ENCODE data around the gene SPDYC. TPM values are rescaled to one million over a fixed set of nuclear protein-coding genes. Genes with fewer than 3 reads are reported as not detected.
A peak's percentile ranks its signal among the peaks of the same experiment; 100 is the strongest.

SPDYC gene
- polyA plus RNA-seq, 1 donor: not detected

DNA sequence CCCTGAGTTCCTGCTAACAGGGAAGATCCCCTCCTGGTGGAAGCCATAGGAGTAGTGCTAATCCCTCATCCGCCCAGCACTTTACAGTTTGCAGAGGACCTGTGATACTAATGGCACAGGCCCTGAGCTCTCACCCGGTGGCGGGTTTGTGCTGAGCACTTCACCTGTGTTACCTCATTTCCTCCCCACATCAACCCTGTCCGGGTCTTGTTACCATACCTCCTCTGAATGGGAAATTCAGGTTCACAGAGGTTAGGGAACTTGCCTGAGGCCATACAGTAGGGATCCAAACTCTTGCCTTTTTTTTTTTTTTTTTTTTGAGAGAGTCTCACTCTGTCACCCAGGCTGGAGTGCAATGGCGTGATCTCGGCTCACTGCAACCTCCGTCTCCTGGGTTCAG is 36.9 kb downstream of the SPDYC start:
- Histone ChIP-seq H3K27me3 (ENCODE audit: control insufficient read depth, insufficient read depth, low read length) (no peaks in the 10 kb centered on the region), H3K4me3 (ENCODE audit: low read length) (no peak overlapping the region), H3K36me3 (ENCODE audit: control insufficient read depth, insufficient read depth, low read length) (peaks cover 74% of the 10 kb centered on the region), H3K27ac (ENCODE audit: low read length) (no peak overlapping the region), H3K4me1 (ENCODE audit: control insufficient read depth, insufficient read depth, low read length) (peaks cover 25% of the 10 kb centered on the region), H3K9me3 (ENCODE audit: control insufficient read depth, low read depth, low read length) (no peaks in the 10 kb centered on the region)
- WGBS (ENCODE audit: insufficient coverage, low lambda C conversion rate): no CpG with 5 or more reads among the region's 7 CpGs
- no peak for DNase-seq

DNA sequence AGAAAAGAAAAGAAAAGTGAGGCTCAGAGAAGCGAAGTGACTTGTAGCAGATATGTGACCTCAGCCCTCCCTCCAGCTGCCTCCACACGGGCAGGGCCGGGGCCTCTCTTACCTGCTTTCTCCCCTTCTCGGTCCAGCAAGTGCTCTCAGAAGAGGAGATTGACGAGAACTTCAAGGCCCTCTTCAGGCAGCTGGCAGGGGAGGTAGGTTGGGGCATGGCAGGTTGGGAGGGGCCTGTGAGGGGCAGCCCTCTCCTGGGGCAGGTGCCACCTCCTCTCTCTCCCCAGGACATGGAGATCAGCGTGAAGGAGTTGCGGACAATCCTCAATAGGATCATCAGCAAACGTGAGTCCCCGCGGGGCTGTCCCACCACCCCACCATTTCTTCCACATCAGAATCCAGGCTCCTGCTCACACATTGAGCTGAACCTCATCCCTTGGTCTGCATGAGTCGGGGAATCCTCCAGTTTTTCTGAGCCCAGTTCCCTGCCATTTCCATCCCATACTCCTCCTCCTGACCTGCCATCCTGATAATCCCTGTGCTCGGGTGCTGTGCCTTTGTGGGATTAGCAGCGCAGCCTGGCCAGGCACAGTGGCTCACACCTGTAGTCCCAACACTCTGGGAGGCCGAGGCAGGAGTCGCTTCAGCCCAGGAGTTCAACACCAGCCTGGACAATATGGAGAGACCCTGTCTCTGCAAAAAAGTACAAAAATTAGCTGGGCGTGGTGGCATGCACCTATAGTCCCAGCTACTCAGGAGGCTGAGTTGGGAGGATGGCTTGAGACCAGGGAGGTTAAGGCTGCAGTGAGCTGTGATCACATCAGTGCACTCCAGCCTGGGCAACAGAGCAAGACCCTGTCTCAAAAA is 38.1 kb downstream of the SPDYC start:
- Histone ChIP-seq H3K4me3 (ENCODE audit: low read length) (no peak overlapping the region), H3K27me3 (ENCODE audit: control insufficient read depth, insufficient read depth, low read length) (no peaks in the 10 kb centered on the region), H3K27ac (ENCODE audit: low read length) (no peak overlapping the region), H3K9me3 (ENCODE audit: control insufficient read depth, low read depth, low read length) (no peaks in the 10 kb centered on the region), H3K36me3 (ENCODE audit: control insufficient read depth, insufficient read depth, low read length) (peaks cover 72% of the 10 kb centered on the region), H3K4me1 (ENCODE audit: control insufficient read depth, insufficient read depth, low read length) (peaks cover 35% of the 10 kb centered on the region)
- WGBS (ENCODE audit: insufficient coverage, low lambda C conversion rate): no CpG with 5 or more reads among the region's 16 CpGs
- DNase-seq: no peak

DNA sequence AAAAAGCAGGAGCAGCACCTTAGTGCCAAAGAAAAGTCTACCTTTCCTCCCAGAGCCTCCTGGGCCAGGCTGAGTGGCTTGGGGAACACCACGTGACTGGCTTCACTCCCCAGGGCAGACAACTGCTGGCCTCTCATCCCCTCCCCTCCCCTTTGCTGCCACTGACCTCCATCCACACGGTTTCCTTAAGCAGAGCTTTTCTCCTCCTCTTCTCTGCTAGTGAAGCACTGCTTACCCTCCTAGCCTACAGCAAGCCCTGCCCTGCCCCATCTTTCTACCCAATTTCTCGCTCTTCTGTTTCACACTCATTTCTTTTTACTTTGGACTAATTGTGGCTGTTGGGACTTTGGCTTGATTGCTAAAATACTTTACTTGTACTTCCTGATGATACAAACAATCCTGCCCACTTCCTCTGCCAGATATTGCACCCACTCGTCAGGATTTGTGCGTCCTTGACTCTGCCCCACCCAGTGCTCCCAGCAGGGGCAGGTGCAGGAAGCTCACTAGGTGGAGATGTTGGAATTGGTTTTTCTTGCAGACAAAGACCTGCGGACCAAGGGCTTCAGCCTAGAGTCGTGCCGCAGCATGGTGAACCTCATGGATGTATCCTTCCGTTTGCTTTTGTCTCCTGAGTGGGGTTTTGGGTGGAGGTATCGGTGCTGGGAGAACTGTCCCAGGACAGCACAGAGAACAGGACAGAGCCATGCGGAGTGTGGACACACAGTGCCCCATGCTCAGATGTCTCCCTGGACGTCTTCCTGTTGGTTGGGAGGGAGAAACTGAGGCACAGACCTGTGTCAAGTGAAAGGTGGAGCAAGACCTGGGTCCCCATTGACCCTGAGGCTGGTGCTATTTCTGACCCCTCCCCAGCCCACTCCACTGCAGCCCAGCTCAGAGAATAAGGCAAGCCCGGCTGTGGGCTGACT is 39.0 kb downstream of the SPDYC start:
- peak in 1 of 2 donors; percentile 28 for DNase-seq
- H3K4me1 ChIP-seq (ENCODE audit: control insufficient read depth, insufficient read depth, low read length): peaks cover 41% of the 10 kb centered on the region

DNA sequence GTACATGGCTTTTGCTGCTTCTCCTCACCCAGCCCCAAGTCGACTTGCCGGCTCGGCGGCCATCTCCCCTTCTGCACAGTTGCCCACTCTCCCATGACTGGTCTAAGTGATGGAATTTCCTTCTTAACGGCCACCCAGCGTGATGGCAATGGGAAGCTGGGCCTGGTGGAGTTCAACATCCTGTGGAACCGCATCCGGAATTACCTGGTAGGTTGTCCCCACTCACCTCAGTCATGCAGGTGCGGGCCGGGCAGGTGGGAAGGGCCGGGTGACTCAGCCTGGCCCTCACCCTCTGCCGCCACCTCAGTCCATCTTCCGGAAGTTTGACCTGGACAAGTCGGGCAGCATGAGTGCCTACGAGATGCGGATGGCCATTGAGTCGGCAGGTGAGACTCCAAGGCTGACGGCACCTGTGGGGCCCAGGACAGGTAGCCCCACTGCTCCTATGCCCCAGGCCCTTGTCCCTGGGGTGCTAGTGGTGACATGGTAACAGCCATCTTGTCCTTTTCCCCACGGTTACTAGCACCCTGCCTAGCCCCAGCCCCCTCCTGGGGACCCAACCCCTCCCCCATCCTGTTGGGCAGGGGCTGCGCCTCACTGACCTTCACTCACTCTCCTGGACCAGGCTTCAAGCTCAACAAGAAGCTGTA is 39.8 kb downstream of the SPDYC start:
- Histone ChIP-seq H3K36me3 (ENCODE audit: control insufficient read depth, insufficient read depth, low read length) (peaks cover 59% of the 10 kb centered on the region), H3K4me3 (ENCODE audit: low read length) (no peak overlapping the region), H3K9me3 (ENCODE audit: control insufficient read depth, low read depth, low read length) (no peaks in the 10 kb centered on the region), H3K27ac (ENCODE audit: low read length) (no peak overlapping the region), H3K27me3 (ENCODE audit: control insufficient read depth, insufficient read depth, low read length) (no peaks in the 10 kb centered on the region), H3K4me1 (ENCODE audit: control insufficient read depth, insufficient read depth, low read length) (peaks cover 41% of the 10 kb centered on the region)
- DNase-seq: no peak
- no CpG with 5 or more reads among the region's 20 CpGs for WGBS (ENCODE audit: insufficient coverage, low lambda C conversion rate)

More for the DNA sequence above, 39.0 kb downstream of the SPDYC start:
- Histone ChIP-seq H3K9me3 (ENCODE audit: control insufficient read depth, low read depth, low read length) (no peaks in the 10 kb centered on the region), H3K27me3 (ENCODE audit: control insufficient read depth, insufficient read depth, low read length) (no peaks in the 10 kb centered on the region), H3K27ac (ENCODE audit: low read length) (no peak overlapping the region), H3K4me3 (ENCODE audit: low read length) (no peak overlapping the region), H3K36me3 (ENCODE audit: control insufficient read depth, insufficient read depth, low read length) (peaks cover 66% of the 10 kb centered on the region)
- WGBS (ENCODE audit: insufficient coverage, low lambda C conversion rate): 35% methylated on average over 2 of the region's 13 CpGs

DNA sequence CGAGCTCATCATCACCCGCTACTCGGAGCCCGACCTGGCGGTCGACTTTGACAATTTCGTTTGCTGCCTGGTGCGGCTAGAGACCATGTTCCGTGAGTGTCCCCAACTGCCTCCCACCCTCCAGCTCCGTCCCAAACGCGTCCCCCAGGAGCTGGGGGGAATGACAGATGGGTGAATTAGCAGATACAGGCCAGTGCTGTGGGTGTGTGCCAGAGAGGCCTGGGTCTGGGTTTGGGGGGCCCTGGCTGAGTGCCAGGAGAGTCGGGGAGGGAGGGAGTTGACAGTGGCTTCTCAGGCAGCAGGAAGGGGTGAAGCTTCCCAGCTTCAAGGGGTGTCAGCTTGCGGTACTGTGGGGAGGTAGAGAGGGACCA is 40.3 kb downstream of the SPDYC start:
- Histone ChIP-seq H3K36me3 (ENCODE audit: control insufficient read depth, insufficient read depth, low read length) (peaks cover 54% of the 10 kb centered on the region), H3K27ac (ENCODE audit: low read length) (no peak overlapping the region), H3K9me3 (ENCODE audit: control insufficient read depth, low read depth, low read length) (no peaks in the 10 kb centered on the region), H3K4me1 (ENCODE audit: control insufficient read depth, insufficient read depth, low read length) (peaks cover 41% of the 10 kb centered on the region), H3K4me3 (ENCODE audit: low read length) (no peak overlapping the region), H3K27me3 (ENCODE audit: control insufficient read depth, insufficient read depth, low read length) (no peaks in the 10 kb centered on the region)
- no CpG with 5 or more reads among the region's 14 CpGs for WGBS (ENCODE audit: insufficient coverage, low lambda C conversion rate)
- DNase-seq: no peak

DNA sequence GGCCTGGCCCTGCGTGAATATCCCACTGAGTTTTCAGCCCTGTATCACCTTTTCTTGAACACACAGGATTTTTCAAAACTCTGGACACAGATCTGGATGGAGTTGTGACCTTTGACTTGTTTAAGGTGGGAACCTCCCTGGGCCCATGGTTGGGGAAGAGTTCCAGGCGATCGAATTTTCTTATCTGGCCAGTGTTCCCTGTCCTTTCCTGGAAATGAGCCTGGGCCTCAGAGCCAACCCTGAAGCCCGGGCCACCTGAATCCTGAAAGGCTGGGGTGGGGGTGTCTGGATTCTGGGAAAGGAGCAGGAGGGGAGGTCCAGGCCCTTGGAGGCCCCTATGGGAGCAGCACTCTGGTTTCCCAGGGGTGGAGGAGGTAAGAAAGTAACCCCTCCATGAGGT is 40.7 kb downstream of the SPDYC start:
- no CpG with 5 or more reads among the region's 4 CpGs for WGBS (ENCODE audit: insufficient coverage, low lambda C conversion rate)
- no peaks in the 10 kb centered on the region for H3K9me3 ChIP-seq (ENCODE audit: control insufficient read depth, low read depth, low read length)
- peaks cover 50% of the 10 kb centered on the region for H3K36me3 ChIP-seq (ENCODE audit: control insufficient read depth, insufficient read depth, low read length)
- no peaks in the 10 kb centered on the region for H3K27me3 ChIP-seq (ENCODE audit: control insufficient read depth, insufficient read depth, low read length)
- H3K4me1 ChIP-seq (ENCODE audit: control insufficient read depth, insufficient read depth, low read length): peaks cover 41% of the 10 kb centered on the region
- no peak overlapping the region for H3K27ac ChIP-seq (ENCODE audit: low read length)
- DNase-seq: peak in 1 of 2 donors; percentile 19
- H3K4me3 ChIP-seq (ENCODE audit: low read length): no peak overlapping the region

DNA sequence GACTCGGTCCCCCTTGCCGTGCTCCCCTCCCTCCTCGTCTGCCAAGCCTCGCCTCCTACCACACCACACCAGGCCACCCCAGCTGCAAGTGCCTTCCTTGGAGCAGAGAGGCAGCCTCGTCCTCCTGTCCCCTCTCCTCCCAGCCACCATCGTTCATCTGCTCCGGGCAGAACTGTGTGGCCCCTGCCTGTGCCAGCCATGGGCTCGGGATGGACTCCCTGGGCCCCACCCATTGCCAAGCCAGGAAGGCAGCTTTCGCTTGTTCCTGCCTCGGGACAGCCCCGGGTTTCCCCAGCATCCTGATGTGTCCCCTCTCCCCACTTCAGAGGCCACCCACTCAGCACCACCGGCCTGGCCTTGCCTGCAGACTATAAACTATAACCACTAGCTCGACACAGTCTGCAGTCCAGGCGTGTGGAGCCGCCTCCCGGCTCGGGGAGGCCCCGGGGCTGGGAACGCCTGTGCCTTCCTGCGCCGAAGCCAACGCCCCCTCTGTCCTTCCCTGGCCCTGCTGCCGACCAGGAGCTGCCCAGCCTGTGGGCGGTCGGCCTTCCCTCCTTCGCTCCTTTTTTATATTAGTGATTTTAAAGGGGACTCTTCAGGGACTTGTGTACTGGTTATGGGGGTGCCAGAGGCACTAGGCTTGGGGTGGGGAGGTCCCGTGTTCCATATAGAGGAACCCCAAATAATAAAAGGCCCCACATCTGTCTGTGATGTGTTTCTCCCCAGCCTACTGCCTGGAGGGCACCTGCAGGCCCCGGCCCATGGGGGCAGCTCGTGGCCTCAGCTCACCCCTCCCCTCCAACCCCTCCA is 41.5 kb downstream of the SPDYC start:
- peaks cover 41% of the 10 kb centered on the region for H3K4me1 ChIP-seq (ENCODE audit: control insufficient read depth, insufficient read depth, low read length)
- H3K27me3 ChIP-seq (ENCODE audit: control insufficient read depth, insufficient read depth, low read length): no peaks in the 10 kb centered on the region
- peaks cover 43% of the 10 kb centered on the region for H3K36me3 ChIP-seq (ENCODE audit: control insufficient read depth, insufficient read depth, low read length)
- WGBS (ENCODE audit: insufficient coverage, low lambda C conversion rate): no CpG with 5 or more reads among the region's 29 CpGs
- H3K9me3 ChIP-seq (ENCODE audit: control insufficient read depth, low read depth, low read length): no peaks in the 10 kb centered on the region
- no peak overlapping the region for H3K27ac ChIP-seq (ENCODE audit: low read length)
- H3K4me3 ChIP-seq (ENCODE audit: low read length): no peak overlapping the region
- DNase-seq: peak; percentile 26 to 42

DNA sequence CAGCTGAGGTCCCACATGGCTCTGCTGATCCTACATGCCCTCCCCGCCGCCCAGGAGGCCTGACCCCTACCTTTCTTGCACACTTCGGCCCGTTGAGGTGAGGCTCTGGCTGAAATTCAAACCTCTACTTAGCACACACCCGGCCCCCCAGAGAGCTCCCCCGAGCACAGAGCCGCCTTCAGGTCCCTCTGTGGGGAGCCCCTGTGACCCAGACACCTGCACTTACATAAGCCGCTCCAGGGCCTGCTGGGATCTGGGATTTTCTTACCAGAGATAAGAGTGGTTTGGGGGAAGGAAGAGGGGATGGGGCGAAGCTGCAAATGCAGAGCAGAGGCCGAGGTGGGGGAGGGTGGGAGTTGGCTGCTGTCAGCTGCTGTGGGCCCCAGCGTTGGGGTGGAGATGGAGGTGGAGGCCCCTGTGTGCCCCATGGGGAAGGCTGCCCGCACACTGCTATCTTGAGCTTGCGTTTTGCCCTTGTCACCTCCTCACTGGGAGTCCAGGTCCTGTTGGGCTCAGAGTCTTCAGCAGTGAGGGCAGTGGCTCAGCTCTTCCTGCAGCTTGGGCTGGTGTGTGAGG is 42.3 kb downstream of the SPDYC start:
- H3K27me3 ChIP-seq (ENCODE audit: control insufficient read depth, insufficient read depth, low read length): no peaks in the 10 kb centered on the region
- peak overlapping the region; percentile 26 for H3K27ac ChIP-seq (ENCODE audit: low read length)
- WGBS (ENCODE audit: insufficient coverage, low lambda C conversion rate): no CpG with 5 or more reads among the region's 13 CpGs
- H3K4me1 ChIP-seq (ENCODE audit: control insufficient read depth, insufficient read depth, low read length): peaks cover 41% of the 10 kb centered on the region
- H3K36me3 ChIP-seq (ENCODE audit: control insufficient read depth, insufficient read depth, low read length): peaks cover 39% of the 10 kb centered on the region
- H3K4me3 ChIP-seq (ENCODE audit: low read length): no peak overlapping the region
- peak; percentile 71 to 76 for DNase-seq
- no peaks in the 10 kb centered on the region for H3K9me3 ChIP-seq (ENCODE audit: control insufficient read depth, low read depth, low read length)

DNA sequence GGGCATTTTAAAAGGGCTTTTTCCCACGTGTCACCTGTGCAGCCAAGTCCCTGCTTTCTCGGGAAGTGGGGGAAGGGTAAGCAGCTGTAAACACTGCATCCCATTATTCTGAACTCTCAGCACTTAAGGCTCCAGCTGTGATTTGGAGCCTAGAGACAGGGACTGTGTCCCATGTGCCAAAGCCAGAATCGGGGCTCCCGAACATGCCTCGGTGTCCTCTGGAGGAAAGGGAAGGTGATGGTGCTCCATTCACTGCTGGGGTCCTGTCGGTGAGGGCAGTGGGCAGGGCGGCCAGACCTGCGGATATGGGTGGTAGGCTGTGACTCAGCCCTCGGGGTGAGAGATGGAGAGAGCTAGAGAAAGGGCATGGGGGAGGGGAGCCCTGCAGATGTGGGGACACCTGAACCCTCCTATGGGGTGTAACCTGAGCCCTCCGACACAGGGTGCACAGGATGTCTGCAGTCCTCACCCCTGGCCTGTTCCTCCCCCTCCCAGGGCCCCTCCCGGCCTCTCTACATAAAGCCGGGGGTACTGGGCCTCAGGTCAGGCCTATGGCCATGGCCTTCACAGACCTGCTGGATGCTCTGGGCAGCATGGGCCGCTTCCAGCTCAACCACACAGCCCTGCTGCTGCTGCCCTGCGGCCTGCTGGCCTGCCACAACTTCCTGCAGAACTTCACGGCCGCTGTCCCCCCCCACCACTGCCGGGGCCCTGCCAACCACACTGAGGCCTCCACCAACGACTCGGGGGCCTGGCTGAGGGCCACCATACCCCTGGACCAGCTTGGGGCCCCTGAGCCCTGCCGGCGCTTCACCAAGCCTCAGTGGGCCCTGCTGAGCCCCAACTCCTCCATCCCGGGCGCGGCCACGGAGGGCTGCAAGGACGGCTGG is 43.5 kb downstream of the SPDYC start:
- H3K9me3 ChIP-seq (ENCODE audit: control insufficient read depth, low read depth, low read length): no peaks in the 10 kb centered on the region
- peaks cover 31% of the 10 kb centered on the region for H3K36me3 ChIP-seq (ENCODE audit: control insufficient read depth, insufficient read depth, low read length)
- no peak overlapping the region for H3K27ac ChIP-seq (ENCODE audit: low read length)
- H3K4me3 ChIP-seq (ENCODE audit: low read length): no peak overlapping the region
- no peaks in the 10 kb centered on the region for H3K27me3 ChIP-seq (ENCODE audit: control insufficient read depth, insufficient read depth, low read length)
- DNase-seq: no peak
- WGBS (ENCODE audit: insufficient coverage, low lambda C conversion rate): no CpG with 5 or more reads among the region's 26 CpGs
- peaks cover 41% of the 10 kb centered on the region for H3K4me1 ChIP-seq (ENCODE audit: control insufficient read depth, insufficient read depth, low read length)

All from large intestine (tissue), 3 donors.